ENCODE measurements around the gene CES4A.
A peak's percentile ranks its signal among the peaks of the same experiment; 100 is the strongest.

DNA sequence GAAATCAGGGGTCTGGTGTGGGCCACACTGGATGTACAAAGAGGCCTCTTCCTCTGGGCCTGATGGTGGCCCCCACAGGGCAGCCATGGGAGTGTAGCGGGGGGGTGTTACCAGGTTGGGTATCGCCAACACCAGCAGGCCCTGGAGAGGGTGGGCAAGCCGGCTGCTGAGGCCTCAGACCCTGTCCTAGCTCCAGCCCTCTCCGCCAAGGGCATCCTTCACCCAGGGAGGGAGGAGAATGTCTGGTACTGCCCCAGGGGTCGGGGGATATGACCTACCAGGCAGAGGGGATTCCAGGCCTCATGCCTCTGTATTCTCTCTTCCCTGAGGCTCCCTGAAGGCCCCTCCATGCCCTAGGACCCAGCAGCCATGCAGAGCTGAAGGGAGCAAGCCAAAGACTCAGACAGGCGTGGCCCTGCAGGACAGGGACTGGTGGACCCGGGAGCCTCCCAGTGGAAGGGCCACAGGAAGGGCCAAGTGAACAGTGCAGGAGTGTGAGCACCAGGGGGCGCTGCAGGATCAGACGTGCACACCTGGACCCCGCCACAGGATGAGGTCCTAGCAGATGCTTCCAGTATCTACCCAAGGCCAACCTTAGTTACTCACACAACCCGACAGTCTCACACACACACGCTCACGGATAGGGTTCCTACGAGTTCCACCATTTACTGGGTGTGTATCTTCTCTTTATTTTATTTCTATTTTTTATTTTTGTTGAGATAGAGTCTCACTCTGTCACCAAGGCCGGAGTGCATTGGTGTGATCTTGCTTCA is 10.9 kb upstream of the CES4A start:
- TF ChIP-seq, protein P1, sequence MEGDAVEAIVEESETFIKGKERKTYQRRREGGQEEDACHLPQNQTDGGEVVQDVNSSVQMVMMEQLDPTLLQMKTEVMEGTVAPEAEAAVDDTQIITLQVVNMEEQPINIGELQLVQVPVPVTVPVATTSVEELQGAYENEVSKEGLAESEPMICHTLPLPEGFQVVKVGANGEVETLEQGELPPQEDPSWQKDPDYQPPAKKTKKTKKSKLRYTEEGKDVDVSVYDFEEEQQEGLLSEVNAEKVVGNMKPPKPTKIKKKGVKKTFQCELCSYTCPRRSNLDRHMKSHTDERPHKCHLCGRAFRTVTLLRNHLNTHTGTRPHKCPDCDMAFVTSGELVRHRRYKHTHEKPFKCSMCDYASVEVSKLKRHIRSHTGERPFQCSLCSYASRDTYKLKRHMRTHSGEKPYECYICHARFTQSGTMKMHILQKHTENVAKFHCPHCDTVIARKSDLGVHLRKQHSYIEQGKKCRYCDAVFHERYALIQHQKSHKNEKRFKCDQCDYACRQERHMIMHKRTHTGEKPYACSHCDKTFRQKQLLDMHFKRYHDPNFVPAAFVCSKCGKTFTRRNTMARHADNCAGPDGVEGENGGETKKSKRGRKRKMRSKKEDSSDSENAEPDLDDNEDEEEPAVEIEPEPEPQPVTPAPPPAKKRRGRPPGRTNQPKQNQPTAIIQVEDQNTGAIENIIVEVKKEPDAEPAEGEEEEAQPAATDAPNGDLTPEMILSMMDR (IDR thresholded peaks at IDR 0.05) = peak; percentile 89 to 99 (median 96)
- TF ChIP-seq POLR2A (IDR thresholded peaks at IDR 0.05) = no peak
